Tibial nerve (tissue), 4 donors: ENCODE data around the gene ABCB7. TPM values are rescaled to one million over a fixed set of nuclear protein-coding genes. Genes with fewer than 3 reads are reported as not detected.
"Not testable (repeated sequence)": the region's sequence is repeated elsewhere in the genome, so short reads cannot be mapped to it uniquely, and the experiment has no call there.

Source experiments
- DNase-seq, 2 donors: peaks; one replicate each; pipeline ENCODE4 v3.0.0-alpha.2; 2019; ENCODE audit warnings: low spot score in 2 of 2
- H3K27ac ChIP-seq, 4 donors: fragments of 200-600 bp; sonication (generic) in 3 of 4; one replicate each; pipeline ENCODE4 v1.5.1; 2017 to 2019; ENCODE audit warnings: mild to moderate bottlenecking in 1 of 4
- H3K27me3 ChIP-seq, 2 donors: fragments of 200-600 bp; sonication (generic) in 1 of 2; one replicate each; pipeline versions ENCODE4 v1.5.1 to v1.6.0; 2017 to 2019
- H3K36me3 ChIP-seq, 3 donors: fragments of 200-600 bp; sonication (generic); one replicate each; pipeline ENCODE4 v1.5.1; 2018 to 2019
- H3K4me1 ChIP-seq, 4 donors: fragments of 200-600 bp; sonication (generic) in 3 of 4; one replicate each; pipeline ENCODE4 v1.5.1; 2017 to 2019
- H3K4me3 ChIP-seq, 4 donors: fragments of 200-600 bp; sonication (generic) in 3 of 4; one replicate each; pipeline ENCODE4 v1.5.1; 2017 to 2019; ENCODE audit warnings: mild to moderate bottlenecking in 1 of 4, moderate library complexity in 1 of 4
- H3K9me3 ChIP-seq, 4 donors: fragments of 200-600 bp; sonication (generic) in 3 of 4; one replicate each; pipeline ENCODE4 v1.5.1; 2017 to 2019
- EP300 ChIP-seq, 2 donors: sonication (generic); formaldehyde crosslinking; IDR thresholded peaks; one replicate each; pipeline ENCODE4 v1.6.1; 2017; ENCODE audit warnings: antibody characterized with exemption in 2 of 2, mild to moderate bottlenecking in 1 of 2
- POLR2A ChIP-seq, 2 donors: fragments of 450-650 bp; IDR thresholded peaks; one replicate each; pipeline ENCODE4 v1.6.1; 2017; ENCODE audit warnings: antibody characterized with exemption in 2 of 2, mild to moderate bottlenecking in 2 of 2, moderate library complexity in 2 of 2
- WGBS, 2 donors: methylation state at CpG; one replicate each; pipeline ENCODE4 v1.1.5; 2018; 5-methylcytosine and 5-hydroxymethylcytosine counted together
- small RNA-seq: library from RNA; depleted of rRNA; stranded (forward); fragments of <200 nt; gene quantifications from one replicate; pipeline ENCODE3, GENCODE V24; 2016
- total RNA-seq, 4 donors: library from RNA; depleted of rRNA; stranded (reverse); fragments of >200 nt; gene quantifications; one replicate each; pipeline ENCODE4 v1.1.0, GENCODE V29; 2016
- TF ChIP-seq, protein P1 (sequence below), 5 experiments: fragments of 200-600 bp in 3 of 5; fragments of 450-650 bp in 2 of 5; sonication (generic) in 3 of 5; IDR thresholded peaks; one replicate each; pipeline ENCODE4 v1.5.1; 2016 to 2019; ENCODE audit warnings: antibody characterized with exemption in 5 of 5, mild to moderate bottlenecking in 3 of 5, moderate library complexity in 2 of 5

Gene ABCB7
- total RNA-seq, 4 donors from 2014 or later: 24.3 to 71.4 (median 35.3) TPM

DNA sequence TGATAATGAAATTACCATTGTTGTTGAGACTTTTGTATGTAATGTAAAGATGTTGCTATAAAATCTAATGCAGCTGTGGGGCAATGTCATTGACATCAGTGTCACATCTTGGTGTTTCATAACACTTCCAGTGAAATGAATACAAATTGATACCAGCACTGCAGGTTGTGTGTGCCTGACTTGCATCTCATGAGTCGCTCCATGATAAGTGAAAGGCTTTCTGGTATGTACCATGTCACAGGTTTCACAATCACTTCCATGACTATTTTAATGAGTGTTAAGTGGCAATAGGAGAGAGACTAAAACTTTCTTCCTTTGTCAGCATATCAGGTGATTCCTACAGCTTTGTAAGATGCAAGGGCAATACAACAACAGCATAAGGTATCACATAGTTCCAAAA lies 94.4 kb downstream of the ABCB7 start:
- 85 to 88% methylated on average over 1 of the region's 1 CpG for WGBS, 2 donors
- H3K9me3 ChIP-seq: no peaks in the 10 kb centered on the region
- H3K36me3 ChIP-seq: peaks cover 0 to 6% (median 0%) of the 10 kb centered on the region in 3 donors
- H3K27me3 ChIP-seq: no peaks in the 10 kb centered on the region
- no peak for DNase-seq
- TF ChIP-seq EP300 (IDR thresholded peaks at IDR 0.05) (no peak), POLR2A (IDR thresholded peaks at IDR 0.05) (no peak)
- TF ChIP-seq, protein P1, sequence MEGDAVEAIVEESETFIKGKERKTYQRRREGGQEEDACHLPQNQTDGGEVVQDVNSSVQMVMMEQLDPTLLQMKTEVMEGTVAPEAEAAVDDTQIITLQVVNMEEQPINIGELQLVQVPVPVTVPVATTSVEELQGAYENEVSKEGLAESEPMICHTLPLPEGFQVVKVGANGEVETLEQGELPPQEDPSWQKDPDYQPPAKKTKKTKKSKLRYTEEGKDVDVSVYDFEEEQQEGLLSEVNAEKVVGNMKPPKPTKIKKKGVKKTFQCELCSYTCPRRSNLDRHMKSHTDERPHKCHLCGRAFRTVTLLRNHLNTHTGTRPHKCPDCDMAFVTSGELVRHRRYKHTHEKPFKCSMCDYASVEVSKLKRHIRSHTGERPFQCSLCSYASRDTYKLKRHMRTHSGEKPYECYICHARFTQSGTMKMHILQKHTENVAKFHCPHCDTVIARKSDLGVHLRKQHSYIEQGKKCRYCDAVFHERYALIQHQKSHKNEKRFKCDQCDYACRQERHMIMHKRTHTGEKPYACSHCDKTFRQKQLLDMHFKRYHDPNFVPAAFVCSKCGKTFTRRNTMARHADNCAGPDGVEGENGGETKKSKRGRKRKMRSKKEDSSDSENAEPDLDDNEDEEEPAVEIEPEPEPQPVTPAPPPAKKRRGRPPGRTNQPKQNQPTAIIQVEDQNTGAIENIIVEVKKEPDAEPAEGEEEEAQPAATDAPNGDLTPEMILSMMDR (IDR thresholded peaks at IDR 0.05): no peak
- H3K4me1 ChIP-seq: no peaks in the 10 kb centered on the region
- H3K4me3 ChIP-seq: no peak overlapping the region
- no peak overlapping the region for H3K27ac ChIP-seq

DNA sequence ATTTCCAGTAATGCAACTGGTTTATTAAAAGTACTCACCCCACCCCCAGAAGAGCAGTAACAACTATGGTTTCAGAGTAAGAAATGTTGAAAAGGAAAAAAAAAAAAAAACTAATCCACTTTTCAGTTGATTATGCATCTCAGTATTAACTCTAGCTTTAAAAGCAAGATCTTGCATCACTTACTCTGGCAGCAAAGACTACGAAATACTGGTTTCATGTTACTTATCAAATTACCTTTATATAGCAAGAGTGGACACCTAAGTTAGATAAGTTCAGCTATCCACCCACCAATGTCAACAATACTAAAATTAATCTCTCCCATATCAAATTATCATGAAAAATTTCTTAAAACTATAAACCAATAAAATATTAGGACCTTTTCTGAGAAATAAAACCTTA lies 105.0 kb downstream of the ABCB7 start:
- 61 to 90% methylated on average over 1 of the region's 1 CpG for WGBS, 2 donors
- no peak for TF ChIP-seq POLR2A (IDR thresholded peaks at IDR 0.05)
- no peak for TF ChIP-seq EP300 (IDR thresholded peaks at IDR 0.05)
- TF ChIP-seq, protein P1 (IDR thresholded peaks at IDR 0.05): no peak
- no peak for DNase-seq
- no peak overlapping the region for H3K27ac ChIP-seq
- peaks cover 0 to 22% (median 0%) of the 10 kb centered on the region in 3 donors for H3K36me3 ChIP-seq
- H3K4me1 ChIP-seq: no peaks in the 10 kb centered on the region
- no peaks in the 10 kb centered on the region for H3K27me3 ChIP-seq
- H3K4me3 ChIP-seq: no peak overlapping the region
- peaks cover 0 to 5% (median 0%) of the 10 kb centered on the region in 4 donors for H3K9me3 ChIP-seq

DNA sequence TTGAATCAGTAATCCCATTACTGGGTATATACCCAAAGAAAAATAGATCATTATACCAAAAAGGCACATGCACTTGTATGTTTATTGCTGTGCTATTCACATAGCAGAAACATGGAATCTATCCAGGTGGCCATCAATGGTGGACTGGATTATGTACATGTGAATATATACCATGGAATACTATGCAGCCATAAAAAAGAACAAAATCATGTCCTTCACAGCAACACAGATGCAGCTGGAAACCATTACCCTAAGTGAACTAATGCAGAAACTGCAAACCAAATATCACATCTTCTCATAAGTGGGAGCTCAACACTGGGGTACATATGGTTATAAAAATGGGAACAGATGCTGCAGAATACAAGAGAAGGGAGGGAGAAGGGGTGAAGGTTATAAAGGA lies 110.7 kb downstream of the ABCB7 start:
- H3K9me3 ChIP-seq: peaks cover 0 to 16% (median 8%) of the 10 kb centered on the region in 4 donors
- H3K36me3 ChIP-seq: peaks cover 0 to 16% (median 0%) of the 10 kb centered on the region in 3 donors
- no peak overlapping the region for H3K4me3 ChIP-seq

DNA sequence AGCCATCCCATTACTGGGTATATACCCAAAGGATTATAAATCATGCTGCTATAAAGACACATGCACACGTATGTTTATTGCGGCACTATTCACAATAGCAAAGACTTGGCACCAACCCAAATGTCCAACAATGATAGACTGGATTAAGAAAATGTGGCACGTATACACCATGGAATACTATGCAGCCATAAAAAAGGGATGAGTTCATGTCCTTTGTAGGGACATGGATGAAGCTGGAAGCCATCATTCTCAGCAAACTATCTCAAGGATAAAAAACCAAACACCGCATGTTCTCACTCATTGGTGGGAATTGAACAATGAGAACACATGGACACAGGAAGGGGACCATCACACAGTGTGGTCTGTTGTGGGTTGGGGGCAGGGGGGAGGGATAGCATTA lies 111.9 kb downstream of the ABCB7 start:
- WGBS, 2 donors: 90 to 93% methylated on average over 2 to 4 of the region's 4 CpGs

More for the DNA sequence above, 110.7 kb downstream of the ABCB7 start:
- TF ChIP-seq EP300 (IDR thresholded peaks at IDR 0.05): no peak
- TF ChIP-seq, protein P1 (IDR thresholded peaks at IDR 0.05): no peak
- TF ChIP-seq POLR2A (IDR thresholded peaks at IDR 0.05): no peak
- Histone ChIP-seq H3K27ac (no peak overlapping the region), H3K27me3 (no peaks in the 10 kb centered on the region), H3K4me1 (no peaks in the 10 kb centered on the region)
- DNase-seq: no peak

DNA sequence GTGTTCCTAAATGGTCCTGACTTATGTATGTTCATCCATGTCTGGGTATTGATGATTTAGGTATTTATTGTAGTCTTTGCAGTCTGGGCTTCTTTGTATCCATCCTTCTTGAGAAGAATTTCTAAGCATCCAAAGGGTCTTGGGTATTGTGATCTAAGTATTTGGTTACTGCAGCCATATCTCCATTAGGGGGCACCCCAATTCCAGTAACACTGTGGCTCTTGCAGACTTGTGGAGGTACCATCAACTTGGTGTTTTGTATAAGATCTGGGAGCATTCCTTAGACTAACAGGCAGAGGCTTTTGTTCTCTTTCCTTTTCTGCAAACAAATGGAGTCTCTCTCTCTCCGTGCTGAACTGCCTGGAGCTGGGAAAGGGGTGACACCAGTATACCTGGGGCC lies 117.2 kb downstream of the ABCB7 start:
- 24 to 40% methylated on average over 1 of the region's 1 CpG for WGBS, 2 donors
- peaks cover 0 to 42% (median 0%) of the 10 kb centered on the region in 4 donors for H3K9me3 ChIP-seq

More for the DNA sequence above, 111.9 kb downstream of the ABCB7 start:
- DNase-seq, H3K4me3 ChIP-seq, H3K27me3 ChIP-seq, H3K4me1 ChIP-seq, H3K27ac ChIP-seq: not testable (repeated sequence)
- Histone ChIP-seq H3K36me3 (peaks cover 0 to 16% (median 0%) of the 10 kb centered on the region in 3 donors), H3K9me3 (peaks cover 0 to 26% (median 8%) of the 10 kb centered on the region in 4 donors)

More for the DNA sequence above, 117.2 kb downstream of the ABCB7 start:
- Histone ChIP-seq H3K4me3 (no peak overlapping the region), H3K27me3 (no peaks in the 10 kb centered on the region), H3K4me1 (no peaks in the 10 kb centered on the region), H3K36me3 (no peaks in the 10 kb centered on the region), H3K27ac (no peak overlapping the region)
- TF ChIP-seq, protein P1 (IDR thresholded peaks at IDR 0.05): no peak
- TF ChIP-seq POLR2A (IDR thresholded peaks at IDR 0.05) (no peak), EP300 (IDR thresholded peaks at IDR 0.05) (no peak)
- DNase-seq: no peak

Small RNA genes within 50 kb of the gene (small RNA-seq; reads per million reads assigned to genes)
- gene BUD31P2: not detected
- not detected for gene RNU6-562P

Other genes starting within 250 kb of the ABCB7 start
- 1 to 10 TPM in 2 of 4 donors, under 1 TPM in 2; 0.78 to 2.1 (median 1.1) TPM for gene NEXMIF, start 230.8 kb downstream of the ABCB7 start, total RNA-seq
- 10 to 100 TPM; 12.7 to 23.9 (median 16.0) TPM for gene UPRT, start 117.8 kb upstream of the ABCB7 start, total RNA-seq